Ecto neural progenitor cell (in vitro differentiated cells): ENCODE measurements around the gene CMTM6.
A peak's percentile ranks its signal among the peaks of the same experiment; 100 is the strongest.
"Not testable (repeated sequence)": the region's sequence is repeated elsewhere in the genome, so short reads cannot be mapped to it uniquely, and the experiment has no call there.

ENCODE experiments used
- DNase-seq: peaks from one replicate; pipeline ENCODE4 v3.0.0-alpha.2; 2018; ENCODE audit warnings: low spot score

Gene CMTM6

GRCh38 chr3:32499585-32499984, 3.1 kb downstream of the CMTM6 start:
- DNase-seq, result no peak

- no peak for DNase-seq
These were observed 3.7 kb downstream of the CMTM6 start for GRCh38 chr3:32498992-32499391.

- no peak for DNase-seq
These were observed 4.4 kb downstream of the CMTM6 start for GRCh38 chr3:32498252-32498651.

GRCh38 chr3:32495609-32496008, 7.0 kb downstream of the CMTM6 start:
- DNase-seq, result no peak

- no peak for DNase-seq
These were observed 7.6 kb downstream of the CMTM6 start for GRCh38 chr3:32495085-32495484.

- no peak for DNase-seq
These were observed 8.9 kb downstream of the CMTM6 start for GRCh38 chr3:32493437-32494414.

- DNase-seq, result no peak
These were observed 9.8 kb downstream of the CMTM6 start for GRCh38 chr3:32492684-32493436.

GRCh38 chr3:32488474-32489008, 14.1 kb downstream of the CMTM6 start:
- no peak for DNase-seq

GRCh38 chr3:32487781-32488473, 14.7 kb downstream of the CMTM6 start:
- DNase-seq, result no peak

GRCh38 chr3:32484436-32484835, 18.2 kb downstream of the CMTM6 start:
- DNase-seq, result no peak

- DNase-seq, result no peak
These were observed 18.9 kb downstream of the CMTM6 start for GRCh38 chr3:32483772-32484171.

- no peak for DNase-seq
These were observed 20.0 kb downstream of the CMTM6 start for GRCh38 chr3:32482693-32483092.

- no peak for DNase-seq
These were observed 20.6 kb downstream of the CMTM6 start for GRCh38 chr3:32481791-32482631.

- DNase-seq, result no peak
These were observed 22.0 kb downstream of the CMTM6 start for GRCh38 chr3:32480604-32481003.

- DNase-seq, result no peak
These were observed 28.5 kb downstream of the CMTM6 start for GRCh38 chr3:32474201-32474600.

- DNase-seq, result not testable (repeated sequence)
These were observed 30.5 kb downstream of the CMTM6 start for GRCh38 chr3:32472151-32472550.

GRCh38 chr3:32471246-32471645, 31.4 kb downstream of the CMTM6 start:
- DNase-seq, result no peak

- DNase-seq, result no peak
These were observed 32.3 kb downstream of the CMTM6 start for GRCh38 chr3:32470362-32470761.

- no peak for DNase-seq
These were observed 33.3 kb downstream of the CMTM6 start for GRCh38 chr3:32469151-32469874.

- DNase-seq, result peak; percentile 84
These were observed 35.1 kb downstream of the CMTM6 start for GRCh38 chr3:32467333-32468070.
